Fibroblast of pulmonary artery (primary cell): Measurements from ENCODE around the gene HOXD9.

ENCODE experiments used
- DNase-seq: peaks from one replicate; pipeline ENCODE4 v3.0.0-alpha.2; 2010; ENCODE audit warnings: low read depth
- H3K4me3 ChIP-seq: replicated peaks from 2 replicates; pipeline ENCODE4 v1.5.1; 2011; ENCODE audit warnings: low read depth, mild to moderate bottlenecking, control low read depth, low read length, moderate library complexity
- CTCF ChIP-seq: IDR thresholded peaks from 2 replicates; pipeline ENCODE4 v1.5.1; 2011; ENCODE audit warnings: mild to moderate bottlenecking, control low read depth, low read length, inconsistent platforms; ENCODE audit errors: missing control alignments

Gene HOXD9

GRCh38 chr2:176110415-176111308, 11.9 kb upstream of the HOXD9 start:
- no peak for TF ChIP-seq CTCF
- no peak overlapping the region for H3K4me3 ChIP-seq

GRCh38 chr2:176111309-176111663, 11.2 kb upstream of the HOXD9 start:
- H3K4me3 ChIP-seq = no peak overlapping the region
- peak; percentile 69 for TF ChIP-seq CTCF
- peak; percentile 47 for DNase-seq

More at GRCh38 chr2:176110415-176111308, 11.9 kb upstream of the HOXD9 start:
- DNase-seq = no peak

DNA sequence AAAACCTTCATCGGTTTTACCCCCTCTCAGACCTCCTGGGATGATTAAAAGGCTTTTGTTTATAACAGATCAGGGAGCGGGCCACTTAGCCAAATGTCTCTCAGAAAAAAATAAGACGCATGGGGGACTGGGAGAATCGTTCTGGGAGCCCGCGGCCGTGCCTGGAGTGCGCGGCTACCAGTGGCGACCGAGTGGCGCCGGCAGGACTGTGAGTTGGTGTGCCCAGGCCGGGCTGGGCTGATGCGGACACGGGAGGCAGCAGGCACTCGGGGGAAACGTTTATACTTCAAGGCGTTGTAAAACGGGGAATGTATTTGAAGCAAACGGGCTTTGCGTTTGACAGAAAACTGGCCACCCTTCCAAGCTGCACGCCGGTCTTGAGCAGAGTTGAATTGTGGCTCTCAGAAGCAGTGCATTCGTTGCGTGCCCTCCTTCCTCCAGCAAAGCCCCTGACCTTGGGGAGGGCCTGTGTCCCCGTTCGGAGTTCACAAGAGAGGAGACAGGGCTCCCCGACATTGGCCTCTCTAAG, 10.6 kb upstream of the HOXD9 start:
- TF ChIP-seq CTCF = no peak
- no peak overlapping the region for H3K4me3 ChIP-seq
- no peak for DNase-seq

- no peak for TF ChIP-seq CTCF
- no peak for DNase-seq
- no peak overlapping the region for H3K4me3 ChIP-seq
Observed at GRCh38 chr2:176112375-176113302, 9.9 kb upstream of the HOXD9 start.

DNA sequence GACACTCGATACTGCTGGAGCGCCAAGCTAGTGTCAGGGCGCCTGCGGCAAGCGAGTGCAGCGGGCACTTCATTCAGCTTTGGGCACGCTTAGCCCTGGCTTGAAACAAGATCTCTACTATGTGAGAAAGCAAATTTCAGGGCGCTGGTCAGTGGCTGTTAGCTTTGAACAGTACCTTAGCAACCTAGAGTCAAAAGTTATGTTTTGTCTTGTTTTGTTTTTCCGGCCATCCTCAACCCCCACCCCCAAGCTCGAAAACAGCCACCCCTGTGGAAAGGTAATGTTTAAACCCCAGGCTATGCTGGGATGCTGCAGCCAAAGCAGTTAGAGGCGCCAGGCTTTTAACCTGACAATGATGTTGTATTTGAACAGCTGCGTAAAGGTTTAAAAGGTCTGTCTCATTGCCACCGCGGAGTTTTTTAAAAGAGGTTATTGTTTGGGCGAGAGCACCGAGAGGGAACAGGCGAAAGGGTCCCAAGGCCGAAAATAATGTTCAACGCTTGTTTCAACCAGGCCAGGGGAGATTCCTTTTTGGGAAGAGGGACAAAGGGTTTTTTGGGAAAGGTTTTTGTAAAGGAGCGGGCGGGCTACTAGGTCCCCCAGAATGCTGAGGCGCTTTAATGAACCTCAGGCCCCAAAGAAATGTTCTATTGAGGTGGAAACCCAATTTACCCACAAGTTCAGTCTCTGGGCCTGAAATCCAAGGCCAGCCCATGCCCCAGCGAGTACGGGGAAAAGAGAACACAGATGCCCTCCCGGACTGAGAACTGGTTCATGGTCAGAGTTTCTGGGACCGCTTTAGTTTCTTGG, 8.2 kb upstream of the HOXD9 start:
- no peak for DNase-seq
- no peak overlapping the region for H3K4me3 ChIP-seq
- no peak for TF ChIP-seq CTCF

- no peak overlapping the region for H3K4me3 ChIP-seq
- no peak for DNase-seq
- TF ChIP-seq CTCF = no peak
Observed at GRCh38 chr2:176114930-176115625, 7.4 kb upstream of the HOXD9 start.
